Measurements from ENCODE around the gene TVP23C. TPM values are rescaled to one million over a fixed set of nuclear protein-coding genes. Genes with fewer than 3 reads are reported as not detected.
"Not testable (repeated sequence)": the region's sequence is repeated elsewhere in the genome, so short reads cannot be mapped to it uniquely, and the experiment has no call there.

TVP23C gene
- total RNA-seq, 1 experiment from 2014 or later = 7.4 TPM

- POLR2A ChIA-PET (ENCODE audit: low non-redundant PET); H3K36me3 ChIP-seq (ENCODE audit: insufficient read depth, low read length, poor library complexity, severe bottlenecking); H3K27me3 ChIP-seq (replicated peaks; ENCODE audit: insufficient read depth, low read depth, low read length, poor library complexity); DNase-seq (ENCODE audit: low spot score); H3K27ac ChIP-seq (ENCODE audit: low read depth, low read length, poor library complexity, severe bottlenecking); CTCF ChIA-PET; H3K4me1 ChIP-seq (ENCODE audit: insufficient read depth, low read length, poor library complexity, severe bottlenecking); intact Hi-C loops (cut with micrococcal nuclease; ENCODE audit: unreplicated experiment); BruUV-seq (replicated peaks); H3K4me3 ChIP-seq (ENCODE audit: low read depth, low read length, poor library complexity, severe bottlenecking); H3K9me3 ChIP-seq (ENCODE audit: low read depth, low read length, poor library complexity, severe bottlenecking): not testable (repeated sequence)
Measured at GRCh38 chr17:15557334-15557832, 5.9 kb downstream of the TVP23C start.

GRCh38 chr17:15552932-15553331, 10.4 kb downstream of the TVP23C start:
- intact Hi-C loops (cut with micrococcal nuclease; ENCODE audit: unreplicated experiment); H3K9me3 ChIP-seq (ENCODE audit: low read depth, low read length, poor library complexity, severe bottlenecking); DNase-seq (ENCODE audit: low spot score); BruUV-seq (replicated peaks); H3K27me3 ChIP-seq (replicated peaks; ENCODE audit: insufficient read depth, low read depth, low read length, poor library complexity); H3K36me3 ChIP-seq (ENCODE audit: insufficient read depth, low read length, poor library complexity, severe bottlenecking); H3K27ac ChIP-seq (ENCODE audit: low read depth, low read length, poor library complexity, severe bottlenecking); H3K4me1 ChIP-seq (ENCODE audit: insufficient read depth, low read length, poor library complexity, severe bottlenecking); H3K4me3 ChIP-seq (ENCODE audit: low read depth, low read length, poor library complexity, severe bottlenecking); CTCF ChIA-PET; POLR2A ChIA-PET (ENCODE audit: low non-redundant PET): not testable (repeated sequence)

- BruUV-seq (replicated peaks) = not testable (repeated sequence)
Measured at GRCh38 chr17:15549552-15549951, 13.7 kb downstream of the TVP23C start.

GRCh38 chr17:15546604-15547003, 16.7 kb downstream of the TVP23C start:
- DNase-seq (ENCODE audit: low spot score); H3K27ac ChIP-seq (ENCODE audit: low read depth, low read length, poor library complexity, severe bottlenecking); H3K36me3 ChIP-seq (ENCODE audit: insufficient read depth, low read length, poor library complexity, severe bottlenecking); H3K4me1 ChIP-seq (ENCODE audit: insufficient read depth, low read length, poor library complexity, severe bottlenecking); intact Hi-C loops (cut with micrococcal nuclease; ENCODE audit: unreplicated experiment); H3K27me3 ChIP-seq (replicated peaks; ENCODE audit: insufficient read depth, low read depth, low read length, poor library complexity); BruUV-seq (replicated peaks); H3K9me3 ChIP-seq (ENCODE audit: low read depth, low read length, poor library complexity, severe bottlenecking); H3K4me3 ChIP-seq (ENCODE audit: low read depth, low read length, poor library complexity, severe bottlenecking); POLR2A ChIA-PET (ENCODE audit: low non-redundant PET); CTCF ChIA-PET: not testable (repeated sequence)

More at GRCh38 chr17:15549552-15549951, 13.7 kb downstream of the TVP23C start:
- CTCF ChIA-PET; H3K4me3 ChIP-seq (ENCODE audit: low read depth, low read length, poor library complexity, severe bottlenecking); DNase-seq (ENCODE audit: low spot score); H3K36me3 ChIP-seq (ENCODE audit: insufficient read depth, low read length, poor library complexity, severe bottlenecking); H3K4me1 ChIP-seq (ENCODE audit: insufficient read depth, low read length, poor library complexity, severe bottlenecking); intact Hi-C loops (cut with micrococcal nuclease; ENCODE audit: unreplicated experiment); H3K27ac ChIP-seq (ENCODE audit: low read depth, low read length, poor library complexity, severe bottlenecking); POLR2A ChIA-PET (ENCODE audit: low non-redundant PET); H3K27me3 ChIP-seq (replicated peaks; ENCODE audit: insufficient read depth, low read depth, low read length, poor library complexity); H3K9me3 ChIP-seq (ENCODE audit: low read depth, low read length, poor library complexity, severe bottlenecking): not testable (repeated sequence)

GRCh38 chr17:15540371-15541219, 22.7 kb downstream of the TVP23C start:
- not testable (repeated sequence) for H3K9me3 ChIP-seq (ENCODE audit: low read depth, low read length, poor library complexity, severe bottlenecking)

GRCh38 chr17:15533122-15533521, 30.2 kb downstream of the TVP23C start:
- H3K9me3 ChIP-seq (ENCODE audit: low read depth, low read length, poor library complexity, severe bottlenecking); H3K4me1 ChIP-seq (ENCODE audit: insufficient read depth, low read length, poor library complexity, severe bottlenecking); H3K36me3 ChIP-seq (ENCODE audit: insufficient read depth, low read length, poor library complexity, severe bottlenecking); intact Hi-C loops (cut with micrococcal nuclease; ENCODE audit: unreplicated experiment); BruUV-seq (replicated peaks); DNase-seq (ENCODE audit: low spot score); H3K27ac ChIP-seq (ENCODE audit: low read depth, low read length, poor library complexity, severe bottlenecking); POLR2A ChIA-PET (ENCODE audit: low non-redundant PET); CTCF ChIA-PET; H3K4me3 ChIP-seq (ENCODE audit: low read depth, low read length, poor library complexity, severe bottlenecking); H3K27me3 ChIP-seq (replicated peaks; ENCODE audit: insufficient read depth, low read depth, low read length, poor library complexity): not testable (repeated sequence)

More at GRCh38 chr17:15540371-15541219, 22.7 kb downstream of the TVP23C start:
- CTCF ChIA-PET; H3K4me1 ChIP-seq (ENCODE audit: insufficient read depth, low read length, poor library complexity, severe bottlenecking); H3K27ac ChIP-seq (ENCODE audit: low read depth, low read length, poor library complexity, severe bottlenecking); H3K4me3 ChIP-seq (ENCODE audit: low read depth, low read length, poor library complexity, severe bottlenecking); BruUV-seq (replicated peaks); DNase-seq (ENCODE audit: low spot score); H3K36me3 ChIP-seq (ENCODE audit: insufficient read depth, low read length, poor library complexity, severe bottlenecking); H3K27me3 ChIP-seq (replicated peaks; ENCODE audit: insufficient read depth, low read depth, low read length, poor library complexity); intact Hi-C loops (cut with micrococcal nuclease; ENCODE audit: unreplicated experiment); POLR2A ChIA-PET (ENCODE audit: low non-redundant PET): not testable (repeated sequence)
